Prostate gland (tissue), 2 donors: Measurements from ENCODE around the gene FAM184A. TPM values are rescaled to one million over a fixed set of nuclear protein-coding genes. Genes with fewer than 3 reads are reported as not detected.

ENCODE experiments used
- DNase-seq: peaks from one replicate; pipeline ENCODE4 v3.0.0-alpha.2; 2019; ENCODE audit warnings: low spot score
- H3K27ac ChIP-seq, 2 donors: fragments of 200-600 bp; sonication (generic); 2 replicates each; pipeline ENCODE4 v1.5.1; 2017 to 2019
- H3K27me3 ChIP-seq: fragments of 200-600 bp; sonication (generic); replicated peaks from 2 replicates; pipeline ENCODE4 v1.5.1; 2019; ENCODE audit not compliant: insufficient read depth
- H3K36me3 ChIP-seq, 2 donors: fragments of 200-600 bp; sonication (generic); 1 replicate in 1 of 2; 2 replicates in 1 of 2; pipeline versions ENCODE4 v1.5.1 to v1.8.1; 2017 to 2019
- H3K4me1 ChIP-seq: fragments of 200-600 bp; sonication (generic); replicated peaks from 2 replicates; pipeline ENCODE4 v1.5.1; 2019
- H3K4me3 ChIP-seq, 2 donors: fragments of 200-600 bp; sonication (generic); 2 replicates each; pipeline ENCODE4 v1.5.1; 2017 to 2019
- H3K9me3 ChIP-seq: fragments of 200-600 bp; sonication (generic); 2 replicates; pipeline ENCODE4 v1.5.1; 2017
- POLR2A ChIP-seq: fragments of 450-650 bp; IDR thresholded peaks from one replicate; pipeline ENCODE4 v1.6.1; 2016; ENCODE audit warnings: antibody characterized with exemption, mild to moderate bottlenecking
- POLR2AphosphoS5 ChIP-seq: sonication (generic); formaldehyde crosslinking; IDR thresholded peaks from one replicate; pipeline ENCODE4 v1.6.1; 2017; ENCODE audit warnings: antibody characterized with exemption
- WGBS: methylation state at CpG from one replicate; pipeline ENCODE4 v1.1.5; 2018; 5-methylcytosine and 5-hydroxymethylcytosine counted together
- intact Hi-C: fragments of 100-400 bp; cut with DNase I; formaldehyde crosslinking; loops from one replicate; pipeline ENCODE4 v1.14.2; 2022
- total RNA-seq, 2 donors: library from RNA; depleted of rRNA; stranded (reverse); fragments of >200 nt; gene quantifications; one replicate each; pipeline ENCODE4 v1.1.0, GENCODE V29; 2016
- TF ChIP-seq, protein P1 (sequence below), 4 experiments: fragments of 200-600 bp in 2 of 4; fragments of 450-650 bp in 2 of 4; sonication (generic) in 2 of 4; IDR thresholded peaks; 1 replicate in 3 of 4; 2 replicates in 1 of 4; pipeline ENCODE4 v1.5.1; 2016 to 2019; ENCODE audit warnings: antibody characterized with exemption in 4 of 4, mild to moderate bottlenecking in 2 of 4, moderate library complexity in 2 of 4

Gene FAM184A
- total RNA-seq, 2 donors from 2014 or later = 3.6 to 7.6 TPM

GRCh38 chr6:118982575-118982911 is 95.9 kb downstream of the FAM184A start:
- H3K27me3 ChIP-seq = no peaks in the 10 kb centered on the region
- TF ChIP-seq POLR2AphosphoS5 (no peak), POLR2A (no peak)
- TF ChIP-seq, protein P1, sequence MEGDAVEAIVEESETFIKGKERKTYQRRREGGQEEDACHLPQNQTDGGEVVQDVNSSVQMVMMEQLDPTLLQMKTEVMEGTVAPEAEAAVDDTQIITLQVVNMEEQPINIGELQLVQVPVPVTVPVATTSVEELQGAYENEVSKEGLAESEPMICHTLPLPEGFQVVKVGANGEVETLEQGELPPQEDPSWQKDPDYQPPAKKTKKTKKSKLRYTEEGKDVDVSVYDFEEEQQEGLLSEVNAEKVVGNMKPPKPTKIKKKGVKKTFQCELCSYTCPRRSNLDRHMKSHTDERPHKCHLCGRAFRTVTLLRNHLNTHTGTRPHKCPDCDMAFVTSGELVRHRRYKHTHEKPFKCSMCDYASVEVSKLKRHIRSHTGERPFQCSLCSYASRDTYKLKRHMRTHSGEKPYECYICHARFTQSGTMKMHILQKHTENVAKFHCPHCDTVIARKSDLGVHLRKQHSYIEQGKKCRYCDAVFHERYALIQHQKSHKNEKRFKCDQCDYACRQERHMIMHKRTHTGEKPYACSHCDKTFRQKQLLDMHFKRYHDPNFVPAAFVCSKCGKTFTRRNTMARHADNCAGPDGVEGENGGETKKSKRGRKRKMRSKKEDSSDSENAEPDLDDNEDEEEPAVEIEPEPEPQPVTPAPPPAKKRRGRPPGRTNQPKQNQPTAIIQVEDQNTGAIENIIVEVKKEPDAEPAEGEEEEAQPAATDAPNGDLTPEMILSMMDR (IDR thresholded peaks at IDR 0.05) = no peak
- no peaks in the 10 kb centered on the region for H3K4me1 ChIP-seq
- intact Hi-C loops = no loop called here
- H3K36me3 ChIP-seq = no peaks in the 10 kb centered on the region
- DNase-seq = no peak
- no peaks in the 10 kb centered on the region for H3K9me3 ChIP-seq
- H3K27ac ChIP-seq = no peak overlapping the region
- no peak overlapping the region for H3K4me3 ChIP-seq
- 97% methylated on average over 3 of the region's 3 CpGs for WGBS

DNA sequence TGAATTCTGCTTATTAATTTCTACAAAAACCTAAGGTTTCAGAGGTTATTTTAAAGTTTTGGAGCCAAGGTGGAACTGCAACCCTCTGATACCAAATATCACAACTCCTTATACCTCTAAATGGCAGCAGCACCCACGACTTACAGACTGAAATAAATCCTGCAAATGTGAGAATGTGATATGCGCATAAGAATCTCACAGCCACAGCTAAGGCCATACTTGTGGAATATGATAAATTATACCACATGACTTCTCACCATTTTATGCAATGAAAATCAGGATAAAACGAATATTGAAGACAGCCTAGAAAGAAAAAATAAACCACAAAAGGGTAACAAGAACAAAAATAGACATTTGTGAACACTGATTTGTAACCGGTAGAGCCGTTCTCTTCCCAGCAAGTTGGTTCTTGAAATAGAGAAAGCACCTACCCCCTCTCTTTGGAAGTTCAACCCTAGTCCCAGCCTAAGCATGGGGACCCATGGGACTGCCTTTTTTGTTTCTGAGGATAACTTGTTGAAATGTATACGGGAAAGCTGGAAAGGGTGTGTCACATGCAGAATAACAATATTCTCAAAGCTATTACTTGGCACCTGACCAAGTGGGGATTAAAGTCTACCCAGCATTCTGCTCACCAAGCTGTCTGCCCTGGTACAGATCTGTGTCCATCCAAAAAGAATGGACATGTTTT is 96.4 kb downstream of the FAM184A start:
- Histone ChIP-seq H3K4me3 (no peak overlapping the region), H3K36me3 (no peaks in the 10 kb centered on the region), H3K9me3 (no peaks in the 10 kb centered on the region), H3K27me3 (no peaks in the 10 kb centered on the region), H3K27ac (no peak overlapping the region), H3K4me1 (no peaks in the 10 kb centered on the region)
- no peak for DNase-seq
- intact Hi-C loops = no loop called here
- TF ChIP-seq POLR2A (no peak), POLR2AphosphoS5 (no peak)
- TF ChIP-seq, protein P1 (IDR thresholded peaks at IDR 0.05) = no peak
- WGBS = 89% methylated on average over 6 of the region's 6 CpGs

DNA sequence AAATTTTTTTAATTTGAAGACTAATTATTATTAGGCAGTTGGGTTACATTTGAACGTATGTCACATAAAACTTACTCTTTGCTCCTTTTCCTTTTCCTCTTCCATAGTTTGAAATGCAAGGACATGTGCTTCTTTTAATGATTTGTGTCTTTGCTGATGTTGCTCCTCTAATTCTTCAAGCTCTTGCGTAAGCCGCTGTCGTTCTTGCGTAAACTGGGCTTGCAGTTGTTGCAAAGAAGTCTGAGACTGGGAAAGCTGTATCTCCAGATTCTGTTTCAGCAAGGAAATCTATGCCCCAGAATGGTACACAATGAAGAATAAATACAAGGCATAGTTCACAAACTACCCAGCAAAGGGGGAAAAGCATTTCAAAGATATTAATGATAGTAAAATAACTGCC is 98.4 kb downstream of the FAM184A start:
- intact Hi-C loops = no loop called here
- no peaks in the 10 kb centered on the region for H3K36me3 ChIP-seq
- no peak for DNase-seq
- 92% methylated on average over 5 of the region's 5 CpGs for WGBS
- no peak for TF ChIP-seq POLR2A
- TF ChIP-seq, protein P1 (IDR thresholded peaks at IDR 0.05) = no peak
- no peaks in the 10 kb centered on the region for H3K9me3 ChIP-seq
- no peak overlapping the region for H3K4me3 ChIP-seq
- no peaks in the 10 kb centered on the region for H3K27me3 ChIP-seq
- H3K4me1 ChIP-seq = no peaks in the 10 kb centered on the region
- H3K27ac ChIP-seq = no peak overlapping the region

- Histone ChIP-seq H3K4me3 (no peak overlapping the region), H3K27me3 (no peaks in the 10 kb centered on the region), H3K9me3 (no peaks in the 10 kb centered on the region), H3K36me3 (no peaks in the 10 kb centered on the region), H3K27ac (no peak overlapping the region), H3K4me1 (no peaks in the 10 kb centered on the region)
- TF ChIP-seq, protein P1 (IDR thresholded peaks at IDR 0.05) = no peak
- TF ChIP-seq POLR2AphosphoS5 (no peak), POLR2A (no peak)
- intact Hi-C loops = no loop called here
- 89% methylated on average over 1 of the region's 1 CpG for WGBS
- no peak for DNase-seq
These were observed 103.7 kb downstream of the FAM184A start for GRCh38 chr6:118974790-118975189.

DNA sequence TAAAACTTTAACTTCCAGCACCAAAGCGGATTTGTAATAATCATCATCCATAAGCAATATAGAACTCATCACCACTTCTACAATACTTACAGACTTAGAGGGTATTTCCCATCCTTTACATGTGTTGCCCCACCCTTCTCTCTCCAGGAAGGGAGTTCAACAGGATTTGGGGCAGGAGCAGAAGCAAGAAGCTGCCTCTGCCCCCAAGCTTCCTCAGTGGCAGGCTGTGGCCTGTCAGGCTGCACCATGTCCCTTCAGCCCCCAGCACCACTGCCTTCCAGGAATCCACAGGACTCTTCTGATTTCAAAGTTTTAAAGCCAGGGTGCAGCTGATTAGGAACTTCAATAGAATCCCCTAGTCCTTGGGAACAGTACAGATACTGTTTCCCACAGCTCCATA is 106.8 kb downstream of the FAM184A start:
- intact Hi-C loops = no loop called here

More for the DNA sequence above, 106.8 kb downstream of the FAM184A start:
- no peak for TF ChIP-seq POLR2AphosphoS5
- Histone ChIP-seq H3K4me3 (no peak overlapping the region), H3K27me3 (no peaks in the 10 kb centered on the region), H3K4me1 (no peaks in the 10 kb centered on the region), H3K36me3 (no peaks in the 10 kb centered on the region), H3K27ac (no peak overlapping the region), H3K9me3 (no peaks in the 10 kb centered on the region)
- WGBS = 88% methylated on average over 1 of the region's 1 CpG
- no peak for DNase-seq
